Tibial artery (tissue), 4 donors: ENCODE results near the gene KIF23.

Experiments used
- DNase-seq, 2 donors: peaks; one replicate each; pipeline ENCODE4 v3.0.0-alpha.2; 2019
- H3K27ac ChIP-seq, 2 donors: fragments of 200-600 bp; sonication (generic) in 1 of 2; 1 replicate in 1 of 2; 2 replicates in 1 of 2; pipeline ENCODE4 v1.5.1; 2018 to 2019; ENCODE audit warnings: mild to moderate bottlenecking in 1 of 2
- H3K27me3 ChIP-seq, 2 donors: fragments of 200-600 bp; sonication (generic) in 1 of 2; one replicate each; pipeline versions ENCODE4 v1.5.1 to v1.6.0; 2016 to 2019
- H3K36me3 ChIP-seq, 3 donors: fragments of 200-600 bp; sonication (generic) in 2 of 3; one replicate each; pipeline ENCODE4 v1.5.1; 2016 to 2019; ENCODE audit warnings: mild to moderate bottlenecking in 2 of 3
- H3K4me1 ChIP-seq, 4 donors: fragments of 200-600 bp; sonication (generic) in 2 of 4; 1 replicate in 3 of 4; 2 replicates in 1 of 4; pipeline ENCODE4 v1.5.1; 2016 to 2019
- H3K4me3 ChIP-seq, 2 donors: fragments of 200-600 bp; sonication (generic) in 1 of 2; 1 replicate in 1 of 2; 2 replicates in 1 of 2; pipeline ENCODE4 v1.5.1; 2018 to 2019; ENCODE audit warnings: mild to moderate bottlenecking in 2 of 2
- H3K9me3 ChIP-seq, 3 donors: fragments of 200-600 bp; sonication (generic) in 1 of 3; one replicate each; pipeline ENCODE4 v1.5.1; 2016 to 2019
- CTCF ChIP-seq, 2 experiments: fragments of 200-600 bp in 1 of 2; fragments of 450-650 bp in 1 of 2; IDR thresholded peaks; one replicate each; pipeline ENCODE4 v1.5.1; 2017 to 2019; ENCODE audit warnings: antibody characterized with exemption in 2 of 2, mild to moderate bottlenecking in 1 of 2, moderate library complexity in 1 of 2
- intact Hi-C: fragments of 100-400 bp; cut with DNase I; formaldehyde crosslinking; loops from one replicate; pipeline ENCODE4 v1.15.0; 2023; ENCODE audit warnings: low total_unique reads

KIF23 gene

GRCh38 chr15:69462030-69462492 lies 47.9 kb downstream of the KIF23 start:
- peak overlapping the region; percentile 83 to 91 for H3K27ac ChIP-seq
- peaks cover 0 to 32% (median 18%) of the 10 kb centered on the region in 4 donors for H3K4me1 ChIP-seq
- TF ChIP-seq CTCF (IDR thresholded peaks at IDR 0.05): no peak
- H3K36me3 ChIP-seq: peaks cover under 1 to 10% (median 3%) of the 10 kb centered on the region in 3 donors
- H3K27me3 ChIP-seq: no peaks in the 10 kb centered on the region
- H3K9me3 ChIP-seq: no peaks in the 10 kb centered on the region
- no peak for DNase-seq
- H3K4me3 ChIP-seq: peak overlapping the region; percentile 56 to 63
- intact Hi-C loops: no loop called here

- H3K4me1 ChIP-seq: peaks cover 0 to 28% (median 18%) of the 10 kb centered on the region in 4 donors
- intact Hi-C loops: no loop called here
- TF ChIP-seq CTCF (IDR thresholded peaks at IDR 0.05): peak; percentile 89 to 92
These were observed 48.5 kb downstream of the KIF23 start for GRCh38 chr15:69462493-69463181.

GRCh38 chr15:69463182-69463756 lies 49.1 kb downstream of the KIF23 start:
- no peak for DNase-seq
- TF ChIP-seq CTCF (IDR thresholded peaks at IDR 0.05): no peak
- intact Hi-C loops: no loop called here
- Histone ChIP-seq H3K4me3 (peak overlapping the region; percentile 56 to 63), H3K27me3 (no peaks in the 10 kb centered on the region), H3K9me3 (no peaks in the 10 kb centered on the region), H3K27ac (peak overlapping the region; percentile 83 to 91), H3K36me3 (no peaks in the 10 kb centered on the region), H3K4me1 (peaks cover 0 to 28% (median 16%) of the 10 kb centered on the region in 4 donors)

More at GRCh38 chr15:69462493-69463181, 48.5 kb downstream of the KIF23 start:
- peak; percentile 95 to 98 for DNase-seq
- Histone ChIP-seq H3K9me3 (no peaks in the 10 kb centered on the region), H3K27me3 (no peaks in the 10 kb centered on the region), H3K27ac (peak overlapping the region; percentile 83 to 91), H3K36me3 (peaks cover 0 to 4% (median 0%) of the 10 kb centered on the region in 3 donors), H3K4me3 (peak overlapping the region; percentile 56 to 63)

GRCh38 chr15:69465253-69465652 lies 51.1 kb downstream of the KIF23 start:
- Histone ChIP-seq H3K36me3 (no peaks in the 10 kb centered on the region), H3K27me3 (no peaks in the 10 kb centered on the region), H3K9me3 (no peaks in the 10 kb centered on the region), H3K4me3 (no peak overlapping the region), H3K27ac (no peak overlapping the region), H3K4me1 (peaks cover 0 to 28% (median 14%) of the 10 kb centered on the region in 4 donors)
- intact Hi-C loops: loop anchor here (5.0 kb wide), 1 partner anchor 408 kb away; no protein-coding TSS in a partner anchor
- DNase-seq: no peak
- TF ChIP-seq CTCF (IDR thresholded peaks at IDR 0.05): no peak

- no peak for TF ChIP-seq CTCF (IDR thresholded peaks at IDR 0.05)
- intact Hi-C loops: loop anchor here (5.0 kb wide), 1 partner anchor 409 kb away; no protein-coding TSS in a partner anchor
- Histone ChIP-seq H3K9me3 (no peaks in the 10 kb centered on the region), H3K4me1 (peaks cover 0 to 14% (median 8%) of the 10 kb centered on the region in 4 donors), H3K4me3 (no peak overlapping the region), H3K27me3 (no peaks in the 10 kb centered on the region), H3K27ac (no peak overlapping the region), H3K36me3 (no peaks in the 10 kb centered on the region)
- no peak for DNase-seq
These were observed 52.6 kb downstream of the KIF23 start for GRCh38 chr15:69466733-69467132.
